ENCODE results near the gene PHOSPHO2.
A peak's percentile ranks its signal among the peaks of the same experiment; 100 is the strongest.

Gene PHOSPHO2

GRCh38 chr2:169694113-169694893 lies at the start of gene PHOSPHO2, which contains the start of gene CFAP210:
PHOSPHO2 (plus strand) TSS chr2:169694469; CDS start chr2:169700972, 6,503 bp downstream.
CFAP210 (minus strand) TSS chr2:169694405; CDS start chr2:169694327, 78 bp downstream.
- peak; percentile 99 for DNase-seq

- DNase-seq, result no peak
Observed at GRCh38 chr2:169647496-169647895, 46.8 kb upstream of the PHOSPHO2 start.

GRCh38 chr2:169649278-169649677 lies 45.0 kb upstream of the PHOSPHO2 start:
- DNase-seq, result no peak

GRCh38 chr2:169653636-169654035 lies 40.6 kb upstream of the PHOSPHO2 start:
- no peak for DNase-seq

- DNase-seq, result no peak
Observed at GRCh38 chr2:169656164-169656563, 38.1 kb upstream of the PHOSPHO2 start.

GRCh38 chr2:169658877-169659276 lies 35.4 kb upstream of the PHOSPHO2 start:
- DNase-seq, result no peak

- no peak for DNase-seq
Observed at GRCh38 chr2:169659320-169659719, 34.9 kb upstream of the PHOSPHO2 start.

- DNase-seq, result no peak
Observed at GRCh38 chr2:169661265-169661664, 33.0 kb upstream of the PHOSPHO2 start.

- DNase-seq, result no peak
Observed at GRCh38 chr2:169662744-169663143, 31.5 kb upstream of the PHOSPHO2 start.

- no peak for DNase-seq
Observed at GRCh38 chr2:169663247-169663646, 31.0 kb upstream of the PHOSPHO2 start.

GRCh38 chr2:169664600-169664977 lies 29.7 kb upstream of the PHOSPHO2 start:
- no peak for DNase-seq

GRCh38 chr2:169664978-169665930 lies 29.0 kb upstream of the PHOSPHO2 start:
- no peak for DNase-seq

GRCh38 chr2:169667583-169667982 lies 26.7 kb upstream of the PHOSPHO2 start:
- no peak for DNase-seq

GRCh38 chr2:169670215-169670651 lies 24.0 kb upstream of the PHOSPHO2 start:
- DNase-seq, result no peak

- DNase-seq, result no peak
Observed at GRCh38 chr2:169670937-169671336, 23.3 kb upstream of the PHOSPHO2 start.

GRCh38 chr2:169672406-169672805 lies 21.9 kb upstream of the PHOSPHO2 start:
- DNase-seq, result no peak

- no peak for DNase-seq
Observed at GRCh38 chr2:169673106-169673505, 21.2 kb upstream of the PHOSPHO2 start.

GRCh38 chr2:169673921-169674320 lies 20.3 kb upstream of the PHOSPHO2 start:
- no peak for DNase-seq

- DNase-seq, result no peak
Observed at GRCh38 chr2:169676357-169676756, 17.9 kb upstream of the PHOSPHO2 start.

GRCh38 chr2:169676850-169677249 lies 17.4 kb upstream of the PHOSPHO2 start:
- no peak for DNase-seq

GRCh38 chr2:169683054-169683424 lies 11.2 kb upstream of the PHOSPHO2 start:
- DNase-seq, result peak; percentile 33

- no peak for DNase-seq
Observed at GRCh38 chr2:169683425-169684134, 10.7 kb upstream of the PHOSPHO2 start.

- no peak for DNase-seq
Observed at GRCh38 chr2:169684135-169684565, 10.1 kb upstream of the PHOSPHO2 start.

Data from CD4-positive, alpha-beta T cell treated with Interleukin-17A for 1 hour (primary cell).